Activated CD4-positive, alpha-beta T cell treated with anti-CD3 and anti-CD28 coated beads, Interleukin-10, Interleukin-2, amounts not matched to agents 100 ng/mL and 50 ng/mL, durations not matched to agents 16 hours and 8 hours (primary cell): ENCODE results near the gene CNTNAP2.

Experiments used
- DNase-seq: peaks from one replicate; pipeline ENCODE4 v3.0.0-alpha.2; 2020

CNTNAP2 gene

DNA sequence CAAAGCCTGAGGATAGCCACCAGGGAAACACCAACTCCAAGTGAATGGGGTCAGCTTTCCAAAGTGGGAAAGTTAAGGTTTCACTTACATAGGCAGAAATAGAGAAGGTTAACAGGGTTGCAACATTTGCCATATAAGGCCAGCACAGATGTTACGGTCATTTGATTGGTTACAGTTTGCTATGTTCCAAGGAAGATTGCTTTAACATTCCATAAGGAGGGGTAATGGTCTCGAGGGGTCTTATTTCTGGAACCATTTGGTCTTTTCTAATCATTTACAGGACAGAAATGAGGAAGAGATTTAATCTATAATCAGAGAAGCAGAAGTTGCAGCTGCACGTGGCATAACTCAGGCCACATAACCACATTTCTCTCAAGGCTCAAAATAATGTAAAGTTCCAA lies 1794.6 kb downstream of the CNTNAP2 start:
- DNase-seq: no peak

DNA sequence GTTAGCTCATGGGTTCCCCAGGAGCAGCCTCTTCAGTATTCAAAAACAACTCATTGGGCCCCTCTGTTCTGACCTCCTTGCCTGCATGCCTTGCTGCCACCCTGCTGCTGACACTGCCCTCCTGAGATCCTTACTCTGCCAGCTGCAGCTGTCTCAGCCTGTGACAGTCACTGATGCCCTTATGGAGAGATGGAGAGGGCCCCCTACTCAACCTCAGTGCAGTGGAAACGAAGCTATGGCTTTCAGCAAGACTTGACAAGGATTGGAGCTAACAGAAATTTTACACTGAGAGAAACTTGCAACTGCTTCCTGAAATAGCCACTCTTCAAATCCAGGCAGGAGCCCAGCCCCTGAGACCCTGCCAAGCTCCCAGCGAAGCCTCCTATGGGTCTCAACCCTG lies 1795.7 kb downstream of the CNTNAP2 start:
- DNase-seq: no peak

GRCh38 chr7:147912946-147913638 lies 1796.5 kb downstream of the CNTNAP2 start:
- DNase-seq: no peak

GRCh38 chr7:147915781-147916180 lies 1799.2 kb downstream of the CNTNAP2 start:
- DNase-seq: no peak

GRCh38 chr7:147916573-147916972 lies 1800.0 kb downstream of the CNTNAP2 start:
- no peak for DNase-seq

DNA sequence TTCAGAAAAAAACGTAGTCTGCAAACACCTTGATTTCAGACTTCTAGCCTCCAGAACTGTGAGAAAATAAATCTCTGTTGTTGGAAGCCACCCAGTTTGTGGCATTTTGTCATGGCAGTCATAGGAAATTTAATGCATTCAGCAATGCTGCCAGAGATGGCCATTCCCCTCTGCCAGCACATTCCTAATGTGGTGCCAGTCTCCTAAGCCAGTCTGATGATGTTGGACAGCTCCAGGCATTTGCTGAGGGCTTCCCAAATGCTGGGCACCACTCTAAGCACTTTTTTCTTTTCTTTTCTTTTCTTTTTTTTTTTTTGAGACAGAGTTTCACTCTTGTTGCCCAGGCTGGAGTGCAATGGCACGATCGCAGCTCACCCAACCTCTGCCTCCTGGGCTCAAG lies 1807.2 kb downstream of the CNTNAP2 start:
- DNase-seq: no peak

DNA sequence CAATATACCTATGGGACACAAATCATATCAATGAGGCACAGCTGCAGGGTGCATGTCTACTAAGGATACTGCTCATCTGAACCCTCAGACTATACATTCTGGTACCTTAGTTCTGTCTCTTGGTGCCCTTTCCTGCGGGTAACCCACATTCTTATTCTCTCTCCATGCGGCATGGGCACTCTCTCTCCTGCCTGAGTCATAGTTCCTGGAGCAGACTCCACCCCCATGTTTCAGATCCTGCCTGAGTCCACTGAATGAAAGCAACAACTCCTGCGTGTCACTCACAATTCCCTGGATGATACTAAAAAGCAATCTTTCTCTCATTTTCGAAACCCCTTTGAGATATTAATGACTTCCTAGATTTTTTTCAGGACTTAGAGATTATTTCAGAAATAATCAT lies 1820.8 kb downstream of the CNTNAP2 start:
- no peak for DNase-seq

- DNase-seq: no peak
These were observed 1824.8 kb downstream of the CNTNAP2 start for GRCh38 chr7:147941381-147941780.

GRCh38 chr7:147944321-147944720 lies 1827.7 kb downstream of the CNTNAP2 start:
- DNase-seq: no peak

DNA sequence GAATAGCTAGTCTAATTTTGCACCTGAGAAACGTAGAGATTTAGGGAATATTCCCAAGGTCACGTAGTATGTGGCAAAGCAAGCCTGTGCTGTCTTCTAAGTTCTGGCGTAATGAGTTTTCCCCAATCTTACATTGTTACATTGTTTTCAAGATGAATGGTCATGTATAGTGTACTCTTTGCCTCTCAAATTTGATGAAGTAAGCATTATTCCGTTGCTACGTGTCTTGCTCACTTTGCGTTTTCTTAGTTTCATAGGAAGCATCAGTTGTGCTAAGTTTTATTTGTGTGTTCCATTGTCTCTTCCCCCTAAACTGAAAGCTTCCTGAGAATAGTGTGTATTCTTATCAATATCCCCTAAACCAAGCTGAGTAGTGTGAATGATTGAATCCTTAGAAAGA lies 1836.3 kb downstream of the CNTNAP2 start:
- no peak for DNase-seq

DNA sequence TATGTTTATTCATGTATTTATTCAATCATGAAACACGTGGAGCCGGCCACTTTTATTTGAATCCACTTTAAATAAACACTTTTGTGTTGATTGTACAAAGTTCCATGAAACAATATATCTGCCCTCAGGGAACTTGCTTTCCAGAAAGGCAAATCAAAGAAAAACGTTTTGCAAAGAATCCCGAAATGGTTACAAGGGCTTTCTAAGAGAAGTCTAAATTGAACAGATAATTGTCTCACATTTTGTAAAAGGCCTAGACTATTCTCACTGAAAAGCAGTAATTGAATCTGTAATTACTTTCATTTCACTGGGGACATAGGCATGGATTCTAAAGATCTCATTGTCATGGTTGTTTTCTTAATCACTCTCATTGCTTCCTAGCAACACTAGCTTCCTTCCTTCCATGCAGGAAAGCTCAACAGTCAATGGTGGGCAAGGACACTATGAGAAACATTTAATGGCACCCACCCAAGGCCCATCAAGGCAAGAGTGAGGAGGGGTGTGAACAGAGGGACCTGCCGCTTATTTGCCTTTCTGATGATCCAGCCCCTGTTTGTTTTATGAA lies 1851.5 kb downstream of the CNTNAP2 start:
- DNase-seq: no peak

- DNase-seq: no peak
These were observed 1855.1 kb downstream of the CNTNAP2 start for GRCh38 chr7:147971606-147972110.

DNA sequence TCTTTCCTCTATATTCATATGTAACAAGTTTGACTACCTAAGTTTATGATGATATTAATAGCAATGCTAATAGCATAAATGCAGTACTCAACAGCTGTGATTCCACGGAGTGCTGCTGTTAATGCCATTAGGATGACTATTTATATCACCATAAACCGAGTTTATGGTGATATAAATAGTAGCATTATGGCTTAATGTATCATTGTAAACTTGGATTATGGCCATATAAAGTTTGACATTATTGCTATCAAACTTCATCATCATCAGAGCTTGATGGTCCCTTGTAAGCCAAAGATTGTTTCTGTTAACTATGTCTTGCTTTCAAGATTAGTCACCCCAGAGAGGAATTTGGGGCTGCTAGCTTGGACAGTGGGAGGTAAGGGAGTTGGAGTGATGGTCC lies 1861.6 kb downstream of the CNTNAP2 start:
- DNase-seq: no peak

DNA sequence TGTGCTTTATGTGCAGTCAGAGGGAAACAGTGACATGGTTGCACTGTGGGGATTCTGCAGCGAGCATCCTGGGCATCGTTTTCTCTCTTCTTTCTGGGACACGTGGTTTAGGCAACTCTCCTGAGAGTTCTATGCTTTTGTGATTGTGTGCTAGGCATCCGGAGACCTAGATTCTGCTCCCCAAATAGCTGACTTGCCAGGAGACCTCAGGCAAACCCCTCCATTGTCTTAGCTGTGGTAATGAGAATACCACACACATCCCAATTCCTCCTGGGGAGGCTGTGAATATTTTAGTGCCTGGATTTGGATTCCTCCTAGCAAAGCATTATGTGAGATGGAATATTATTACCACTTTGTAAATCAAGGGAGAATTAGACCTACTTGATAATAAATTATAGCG lies 1862.0 kb downstream of the CNTNAP2 start:
- DNase-seq: no peak

GRCh38 chr7:147980826-147981813 lies 1864.5 kb downstream of the CNTNAP2 start:
- DNase-seq: peak; percentile 74

GRCh38 chr7:147982307-147982706 lies 1865.7 kb downstream of the CNTNAP2 start:
- no peak for DNase-seq

DNA sequence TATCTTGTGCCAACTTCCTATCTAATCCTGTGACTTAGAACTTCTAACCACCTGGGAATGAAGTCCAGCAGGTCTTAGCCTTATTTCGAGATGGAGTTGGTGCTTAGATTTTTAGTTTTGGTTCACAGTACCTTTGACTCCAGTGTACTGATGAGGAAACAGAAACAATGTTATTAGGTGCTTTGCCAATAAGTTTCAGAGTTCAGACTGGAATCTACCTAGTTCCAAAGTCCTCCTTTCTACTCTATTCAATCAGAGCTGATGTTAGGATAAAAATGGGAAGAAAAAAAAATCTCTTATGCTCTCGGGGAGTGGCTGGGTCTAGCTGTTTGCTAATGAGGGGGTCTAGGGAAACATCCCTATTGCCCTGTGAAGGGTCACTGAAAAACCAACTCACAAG lies 1867.7 kb downstream of the CNTNAP2 start:
- DNase-seq: no peak

DNA sequence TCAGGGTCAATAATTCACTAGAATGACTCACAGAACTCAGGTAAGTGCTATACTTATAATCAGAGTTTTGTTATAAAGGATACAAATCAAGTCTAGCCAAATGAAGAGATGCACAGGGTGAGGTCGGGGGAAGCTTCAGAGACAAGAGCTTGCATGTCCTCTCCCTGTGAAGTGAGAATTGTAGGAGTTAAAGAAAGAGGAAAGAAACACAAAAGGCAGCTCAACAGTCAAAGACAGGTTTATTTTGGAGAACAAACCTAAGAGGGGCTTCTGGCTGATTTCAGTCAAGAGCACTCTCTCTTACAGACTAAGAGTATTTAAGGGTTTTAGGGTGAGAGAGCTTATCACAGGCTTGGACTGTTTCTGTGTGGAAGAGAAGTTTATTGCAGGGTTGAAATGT lies 1873.5 kb downstream of the CNTNAP2 start:
- no peak for DNase-seq

DNA sequence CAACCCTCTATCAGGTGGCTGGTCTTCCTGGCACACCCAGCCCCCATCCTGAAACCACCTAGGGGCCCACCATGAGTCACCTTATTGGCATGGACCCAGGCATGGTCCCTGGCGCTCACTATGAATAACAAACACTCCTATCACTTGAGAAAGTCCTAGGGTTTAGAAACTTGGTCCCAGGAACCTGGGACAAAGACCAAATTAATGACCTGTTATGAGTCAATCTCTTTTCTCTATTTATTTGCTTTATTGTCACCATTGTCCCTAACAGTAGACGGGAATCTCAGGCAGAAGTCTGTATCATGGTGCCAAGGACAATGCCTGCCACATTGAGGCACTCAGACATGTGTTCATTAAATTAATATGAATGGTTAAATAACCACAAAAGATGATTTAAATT lies 1874.3 kb downstream of the CNTNAP2 start:
- DNase-seq: no peak

GRCh38 chr7:147992698-147993097 lies 1876.1 kb downstream of the CNTNAP2 start:
- DNase-seq: no peak

DNA sequence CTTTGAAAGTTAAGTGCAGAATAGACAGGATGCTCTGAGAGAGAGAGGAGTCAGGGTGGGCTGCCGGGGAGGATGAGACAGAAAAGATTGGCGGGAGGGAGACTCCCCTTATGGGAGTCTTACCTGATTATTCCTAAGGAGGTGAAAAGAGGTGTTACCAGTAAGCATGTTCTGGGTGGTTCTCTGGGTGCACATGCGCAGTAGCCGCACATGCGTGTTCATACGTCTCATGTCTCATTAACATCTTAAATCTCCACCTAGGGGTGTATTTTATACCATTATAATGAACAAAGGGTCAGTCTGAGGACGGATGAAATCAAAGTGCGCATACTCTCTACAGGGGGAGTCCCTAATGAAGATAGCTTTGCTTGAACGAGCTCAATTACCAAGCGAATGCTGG lies 1881.0 kb downstream of the CNTNAP2 start:
- DNase-seq: no peak

GRCh38 chr7:147999962-148000361 lies 1883.4 kb downstream of the CNTNAP2 start:
- no peak for DNase-seq

GRCh38 chr7:148011753-148012152 lies 1895.2 kb downstream of the CNTNAP2 start:
- DNase-seq: no peak

GRCh38 chr7:148014001-148014400 lies 1897.4 kb downstream of the CNTNAP2 start:
- no peak for DNase-seq
